ENCODE data around the gene TP53TG5. TPM values are rescaled to one million over a fixed set of nuclear protein-coding genes. Genes with fewer than 3 reads are reported as not detected.

The TP53TG5 gene
- total RNA-seq, 4 donors from 2014 or later: not detected

DNA sequence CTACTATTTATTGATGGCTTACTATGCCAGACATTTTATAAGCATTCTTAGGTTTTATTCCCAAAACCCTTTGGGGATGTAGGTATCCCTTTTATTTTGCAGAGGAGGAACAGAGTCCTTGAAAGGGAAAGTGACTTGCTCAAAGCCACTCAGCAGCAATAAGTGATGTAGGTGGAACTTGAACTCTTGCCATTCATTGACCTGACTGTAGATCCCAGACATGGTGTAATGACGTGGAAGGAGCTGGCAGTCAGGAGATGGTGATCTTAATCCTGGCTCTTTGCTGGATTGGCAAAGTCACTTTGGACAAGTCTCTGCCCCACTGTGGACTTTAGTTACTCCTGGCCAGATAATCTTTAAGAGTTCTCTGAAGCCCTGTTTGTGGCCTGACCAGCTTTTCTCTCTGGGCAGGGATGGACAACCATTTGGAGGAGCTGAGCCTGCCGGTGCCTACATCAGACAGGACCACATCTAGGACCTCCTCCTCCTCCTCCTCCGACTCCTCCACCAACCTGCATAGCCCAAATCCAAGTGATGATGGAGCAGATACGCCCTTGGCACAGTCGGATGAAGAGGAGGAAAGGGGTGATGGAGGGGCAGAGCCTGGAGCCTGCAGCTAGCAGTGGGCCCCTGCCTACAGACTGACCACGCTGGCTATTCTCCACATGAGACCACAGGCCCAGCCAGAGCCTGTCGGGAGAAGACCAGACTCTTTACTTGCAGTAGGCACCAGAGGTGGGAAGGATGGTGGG is 31.6 kb upstream of the TP53TG5 start:
- ATAC-seq (no peak), DNase-seq (no peak)
- peak overlapping the region; percentile 96 to 100 (median 98) for H3K27ac ChIP-seq
- intact Hi-C loops (cut with DNase I; ENCODE audit: low total_unique reads) (no loop called here), in situ Hi-C loops (cut with MboI; ENCODE audit: low sequenced_read_pairs in 4 of 4) (loop anchor here in 1 of 4 donors (5.0 kb wide), 1 partner anchor 37 kb away; no protein-coding TSS in a partner anchor)
- peaks cover 40 to 43% of the 10 kb centered on the region in 2 donors for H3K4me1 ChIP-seq
- H3K9me3 ChIP-seq: no peaks in the 10 kb centered on the region
- H3K27me3 ChIP-seq: no peaks in the 10 kb centered on the region
- no peak for TF ChIP-seq POLR2A (IDR thresholded peaks at IDR 0.05)
- TF ChIP-seq, protein P1, sequence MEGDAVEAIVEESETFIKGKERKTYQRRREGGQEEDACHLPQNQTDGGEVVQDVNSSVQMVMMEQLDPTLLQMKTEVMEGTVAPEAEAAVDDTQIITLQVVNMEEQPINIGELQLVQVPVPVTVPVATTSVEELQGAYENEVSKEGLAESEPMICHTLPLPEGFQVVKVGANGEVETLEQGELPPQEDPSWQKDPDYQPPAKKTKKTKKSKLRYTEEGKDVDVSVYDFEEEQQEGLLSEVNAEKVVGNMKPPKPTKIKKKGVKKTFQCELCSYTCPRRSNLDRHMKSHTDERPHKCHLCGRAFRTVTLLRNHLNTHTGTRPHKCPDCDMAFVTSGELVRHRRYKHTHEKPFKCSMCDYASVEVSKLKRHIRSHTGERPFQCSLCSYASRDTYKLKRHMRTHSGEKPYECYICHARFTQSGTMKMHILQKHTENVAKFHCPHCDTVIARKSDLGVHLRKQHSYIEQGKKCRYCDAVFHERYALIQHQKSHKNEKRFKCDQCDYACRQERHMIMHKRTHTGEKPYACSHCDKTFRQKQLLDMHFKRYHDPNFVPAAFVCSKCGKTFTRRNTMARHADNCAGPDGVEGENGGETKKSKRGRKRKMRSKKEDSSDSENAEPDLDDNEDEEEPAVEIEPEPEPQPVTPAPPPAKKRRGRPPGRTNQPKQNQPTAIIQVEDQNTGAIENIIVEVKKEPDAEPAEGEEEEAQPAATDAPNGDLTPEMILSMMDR (IDR thresholded peaks at IDR 0.05 in 4 of 5, conservative IDR thresholded peaks at IDR 0.05 in 1 of 5): no peak
- peaks cover 0 to 26% of the 10 kb centered on the region in 2 donors for H3K36me3 ChIP-seq
- H3K4me3 ChIP-seq: no peak overlapping the region

DNA sequence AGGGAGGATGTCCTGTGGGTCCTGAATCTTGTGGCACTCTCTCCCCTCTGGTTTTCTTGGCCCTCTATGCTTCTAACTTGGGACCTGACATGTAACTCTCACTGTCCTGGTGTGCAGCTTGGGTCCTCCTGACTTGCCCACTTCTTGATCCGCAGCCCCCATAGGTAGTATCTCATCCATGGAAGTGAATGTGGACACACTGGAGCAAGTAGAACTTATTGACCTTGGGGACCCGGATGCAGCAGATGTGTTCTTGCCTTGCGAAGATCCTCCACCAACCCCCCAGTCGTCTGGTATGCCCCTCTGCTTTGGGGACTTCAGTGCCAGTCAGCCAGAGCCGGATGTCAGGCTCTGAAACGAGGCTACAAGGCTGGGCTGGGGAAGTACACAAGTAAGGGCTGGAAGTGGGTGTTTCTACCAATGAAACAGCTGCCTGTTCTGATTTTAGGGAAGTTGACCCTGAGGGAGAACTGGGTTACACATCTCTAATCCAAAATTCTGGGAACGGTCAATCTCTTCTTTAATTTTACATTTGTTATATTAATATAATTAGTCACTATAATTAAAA is 30.6 kb upstream of the TP53TG5 start:
- intact Hi-C loops (cut with DNase I; ENCODE audit: low total_unique reads) (no loop called here), in situ Hi-C loops (cut with MboI; ENCODE audit: low sequenced_read_pairs in 4 of 4) (no loop called here)
- Histone ChIP-seq H3K9me3 (no peaks in the 10 kb centered on the region), H3K4me1 (peaks cover 40 to 43% of the 10 kb centered on the region in 2 donors), H3K27me3 (no peaks in the 10 kb centered on the region), H3K4me3 (peak overlapping the region; percentile 3 to 96 (median 90)), H3K36me3 (peaks cover 0 to 26% of the 10 kb centered on the region in 2 donors), H3K27ac (peak overlapping the region; percentile 96 to 100 (median 98))
- DNase-seq: no peak
- ATAC-seq: no peak
- no peak for TF ChIP-seq POLR2A (IDR thresholded peaks at IDR 0.05)
- TF ChIP-seq, protein P1 (IDR thresholded peaks at IDR 0.05 in 4 of 5, conservative IDR thresholded peaks at IDR 0.05 in 1 of 5): no peak

DNA sequence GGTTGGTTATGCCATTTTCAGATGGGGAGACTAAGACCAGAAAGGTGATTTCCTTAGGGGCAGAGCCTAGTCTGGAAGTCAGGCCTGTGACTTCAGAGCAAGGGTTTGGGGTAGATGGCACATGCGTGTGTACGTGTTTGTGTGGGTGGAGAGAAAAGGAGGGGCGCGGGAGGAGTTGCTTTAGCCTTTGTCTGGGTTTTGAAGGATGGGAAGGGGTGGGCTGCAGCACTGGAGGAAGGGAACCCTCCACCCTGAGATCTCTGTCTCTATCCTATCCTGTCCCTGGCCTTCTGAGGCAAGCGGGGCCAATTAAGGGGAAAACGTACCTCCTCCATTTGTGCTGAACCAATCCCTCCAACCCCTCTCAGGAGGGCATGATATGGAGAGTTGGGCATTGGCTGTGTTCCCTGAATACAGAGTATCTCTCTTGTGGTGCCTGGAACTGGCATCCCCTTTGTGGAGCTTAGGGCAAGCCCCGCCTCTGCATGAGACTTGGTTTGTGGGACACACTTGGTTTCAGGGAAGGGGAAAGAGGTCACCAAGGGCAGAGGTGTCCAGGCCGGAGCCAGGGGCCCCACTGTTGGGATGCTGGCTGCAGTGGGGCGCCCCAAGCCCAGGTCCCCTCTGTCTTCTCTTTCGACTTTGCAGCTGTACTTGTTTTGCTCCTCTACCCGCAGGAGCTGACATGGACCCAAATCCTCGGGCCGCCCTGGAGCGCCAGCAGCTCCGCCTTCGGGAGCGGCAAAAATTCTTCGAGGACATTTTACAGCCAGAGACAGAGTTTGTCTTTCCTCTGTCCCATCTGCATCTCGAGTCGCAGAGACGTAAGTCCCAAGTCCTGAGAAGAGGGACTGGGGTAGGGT is 29.9 kb upstream of the TP53TG5 start, which contains the start of gene DBNDD2:
TSS of gene DBNDD2 (plus strand) at position 507 of the 863 bp plus-strand sequence. CDS start at position 686, 179 bp downstream.
- peak within 1 kb of the TSS; percentile 96 to 100 (median 98) for H3K27ac ChIP-seq
- peaks cover 0 to 26% of the 10 kb centered on the region in 2 donors for H3K36me3 ChIP-seq
- no peak for DNase-seq
- intact Hi-C loops (cut with DNase I; ENCODE audit: low total_unique reads): loop anchor here (1.0 to 2.0 kb wide), 2 partner anchors 8 to 85 kb away; partner anchors contain the start of gene PIGT
- ATAC-seq: no peak
- TF ChIP-seq, protein P1 (IDR thresholded peaks at IDR 0.05 in 4 of 5, conservative IDR thresholded peaks at IDR 0.05 in 1 of 5): no peak
- TF ChIP-seq POLR2A (IDR thresholded peaks at IDR 0.05): no peak
- H3K4me3 ChIP-seq: peak within 1 kb of the TSS; percentile 87 to 96 (median 91)
- H3K27me3 ChIP-seq: no peaks in the 10 kb centered on the region
- in situ Hi-C loops (cut with MboI; ENCODE audit: low sequenced_read_pairs in 4 of 4): no loop called here
- H3K9me3 ChIP-seq: no peaks in the 10 kb centered on the region
- H3K4me1 ChIP-seq: peaks cover 40 to 43% of the 10 kb centered on the region in 2 donors

DNA sequence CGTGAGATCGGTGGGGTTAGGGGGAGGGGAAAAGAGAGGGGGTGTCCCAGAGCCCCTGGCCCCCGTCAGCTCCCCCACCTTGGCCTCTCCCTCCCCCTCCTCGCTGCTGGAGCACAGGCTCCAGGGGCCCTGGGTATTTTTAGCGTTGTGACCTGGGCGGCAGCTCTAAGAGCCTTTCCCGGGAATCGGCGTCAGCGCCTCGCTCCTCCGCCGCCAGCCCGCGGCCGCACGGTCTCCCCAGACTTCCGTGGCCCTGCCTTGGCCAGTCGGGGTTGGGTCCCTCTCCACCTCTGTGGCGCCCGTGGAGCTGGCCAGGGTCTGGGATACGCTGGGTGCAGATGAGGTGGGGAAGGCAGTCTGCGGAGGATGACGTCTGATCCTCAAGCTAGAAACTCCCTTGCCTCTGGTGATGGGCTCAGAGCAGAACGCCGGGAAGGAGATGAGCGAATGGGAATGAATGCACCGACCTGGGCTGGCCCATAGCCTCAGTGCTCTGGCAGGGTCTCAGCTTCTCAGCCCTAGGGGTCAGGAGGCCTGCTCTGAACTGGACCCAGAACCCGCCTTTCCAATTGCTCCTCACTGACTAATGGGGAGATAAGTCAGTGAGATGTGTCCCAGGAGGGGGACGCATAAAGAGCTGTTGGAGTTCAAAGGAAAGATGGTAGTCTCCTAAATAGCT is 29.1 kb upstream of the TP53TG5 start:
- ATAC-seq (peak; percentile 78 to 79), DNase-seq (peak in 1 of 2 donors; percentile 63)
- in situ Hi-C loops (cut with MboI; ENCODE audit: low sequenced_read_pairs in 4 of 4) (no loop called here), intact Hi-C loops (cut with DNase I; ENCODE audit: low total_unique reads) (loop anchor here (1.0 to 2.0 kb wide), 2 partner anchors 9 to 84 kb away; partner anchors contain the start of gene PIGT)
- peak overlapping the region; percentile 87 to 96 (median 91) for H3K4me3 ChIP-seq
- peaks cover 40 to 43% of the 10 kb centered on the region in 2 donors for H3K4me1 ChIP-seq
- H3K36me3 ChIP-seq: peaks cover 0 to 26% of the 10 kb centered on the region in 2 donors
- peak overlapping the region; percentile 96 to 100 (median 98) for H3K27ac ChIP-seq
- TF ChIP-seq, protein P1 (IDR thresholded peaks at IDR 0.05 in 4 of 5, conservative IDR thresholded peaks at IDR 0.05 in 1 of 5): no peak
- peak; percentile 37 to 61 for TF ChIP-seq POLR2A (IDR thresholded peaks at IDR 0.05)
- no peaks in the 10 kb centered on the region for H3K27me3 ChIP-seq
- no peaks in the 10 kb centered on the region for H3K9me3 ChIP-seq

All from gastrocnemius medialis (tissue), 4 donors.